DOHH2 (cell line): ENCODE measurements around the gene GPATCH11.

Experiments
- H3F3A ChIP-seq: fragments of 200-600 bp; sonication (generic), shearing (Covaris generic); 2 replicates; pipeline ENCODE4 v1.6.0; 2016; ENCODE audit warnings: antibody characterized with exemption, mild to moderate bottlenecking; ENCODE audit not compliant: control insufficient read depth, insufficient read depth
- H3K27ac ChIP-seq: fragments of 200-600 bp; sonication (generic); 2 replicates; pipeline ENCODE4 v1.5.1; 2014; ENCODE audit warnings: low read depth, mild to moderate bottlenecking, low read length, moderate library complexity
- H3K27me3 ChIP-seq: fragments of 200-600 bp; sonication (generic); 2 replicates; pipeline ENCODE4 v1.6.1; 2014; ENCODE audit warnings: mild to moderate bottlenecking, low read length, mixed read lengths; ENCODE audit not compliant: control insufficient read depth
- H3K36me3 ChIP-seq: fragments of 200-600 bp; sonication (generic); 2 replicates; pipeline ENCODE4 v1.6.1; 2014; ENCODE audit warnings: mild to moderate bottlenecking, low read length, moderate library complexity, mixed read lengths; ENCODE audit not compliant: control insufficient read depth
- H3K4me1 ChIP-seq: fragments of 200-600 bp; sonication (generic); 2 replicates; pipeline ENCODE4 v1.6.1; 2014; ENCODE audit warnings: mild to moderate bottlenecking, low read length, mixed read lengths; ENCODE audit not compliant: control insufficient read depth
- H3K4me2 ChIP-seq: fragments of 200-600 bp; sonication (generic); 2 replicates; pipeline ENCODE4 v1.6.0; 2014; ENCODE audit warnings: mild to moderate bottlenecking, low read length, moderate library complexity
- H3K4me3 ChIP-seq: fragments of 200-600 bp; sonication (generic); 2 replicates; pipeline ENCODE4 v1.5.1; 2014; ENCODE audit warnings: mild to moderate bottlenecking, low read length, mixed read lengths
- H3K79me2 ChIP-seq: fragments of 200-600 bp; sonication (generic); 2 replicates; pipeline ENCODE4 v1.6.1; 2014; ENCODE audit warnings: mild to moderate bottlenecking, low read length, mixed read lengths; ENCODE audit not compliant: control insufficient read depth
- H3K9me2 ChIP-seq: fragments of 200-600 bp; sonication (generic); replicated peaks from 2 replicates; pipeline ENCODE4 v1.6.1; 2014; ENCODE audit warnings: mild to moderate bottlenecking, low read length, mixed read lengths; ENCODE audit not compliant: control insufficient read depth
- H3K9me3 ChIP-seq: fragments of 200-600 bp; sonication (generic); 2 replicates; pipeline ENCODE4 v1.6.1; 2014; ENCODE audit warnings: antibody characterized with exemption, low read length, mixed read lengths; ENCODE audit not compliant: control insufficient read depth, insufficient read depth
- H4K20me1 ChIP-seq: fragments of 200-600 bp; sonication (generic); 2 replicates; pipeline ENCODE4 v1.6.0; 2014; ENCODE audit warnings: low read depth, mild to moderate bottlenecking, antibody characterized with exemption, low read length, moderate library complexity; ENCODE audit not compliant: control insufficient read depth, insufficient read depth
- CTCF ChIP-seq: fragments of 200-600 bp; sonication (generic); IDR thresholded peaks from one replicate; pipeline ENCODE4 v1.5.1; 2014; ENCODE audit warnings: antibody characterized with exemption, mild to moderate bottlenecking, low read depth, low read length; ENCODE audit not compliant: poor library complexity, severe bottlenecking
- EZH2phosphoT487 ChIP-seq: fragments of 200-600 bp; sonication (generic); IDR thresholded peaks from 2 replicates; pipeline ENCODE4 v1.6.1; 2017; ENCODE audit warnings: borderline replicate concordance, mild to moderate bottlenecking, antibody characterized with exemption, low read length, moderate library complexity, mixed read lengths

GPATCH11 gene

DNA sequence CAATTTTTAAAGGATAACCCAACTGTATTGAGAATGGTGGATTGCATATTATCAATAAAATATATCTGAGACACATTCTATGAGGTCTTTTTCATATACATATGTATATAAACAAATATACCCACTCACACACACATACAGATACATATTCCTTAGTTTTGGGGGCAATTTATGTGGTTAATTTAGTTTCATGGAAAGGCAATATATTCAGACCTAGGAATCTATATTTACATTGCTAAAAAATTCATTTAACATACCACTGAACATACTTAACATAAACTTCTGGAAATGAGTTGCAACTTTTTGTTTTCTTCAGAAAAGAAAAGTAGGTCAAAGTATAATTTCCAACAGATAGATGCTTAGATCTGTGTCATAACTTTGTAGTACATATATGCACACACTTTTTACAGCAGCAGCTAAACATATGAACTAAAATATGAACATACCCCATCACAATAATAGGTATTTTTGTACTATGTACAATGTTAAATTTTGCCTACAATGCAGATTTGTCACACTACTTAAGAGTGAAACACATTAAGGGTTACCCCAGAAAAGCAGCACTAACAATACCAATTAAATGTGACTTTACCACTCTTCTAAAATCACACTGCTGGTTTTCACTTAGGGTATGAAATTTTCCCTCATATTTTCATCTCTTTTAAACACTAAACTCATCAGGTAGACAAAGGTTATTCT lies 23.2 kb upstream of the GPATCH11 start:
- Histone ChIP-seq H3K36me3 (peaks cover 57% of the 10 kb centered on the region), H4K20me1 (no peaks in the 10 kb centered on the region), H3K79me2 (no peaks in the 10 kb centered on the region), H3K4me3 (no peak overlapping the region), H3K4me1 (no peaks in the 10 kb centered on the region), H3K9me2 (no peaks in the 10 kb centered on the region), H3K9me3 (no peaks in the 10 kb centered on the region), H3F3A (no peaks in the 10 kb centered on the region; the same call in 1 of the 2 replicates), H3K27ac (no peak overlapping the region), H3K27me3 (no peaks in the 10 kb centered on the region), H3K4me2 (no peak overlapping the region)
- TF ChIP-seq EZH2phosphoT487 (no peak), CTCF (no peak)

DNA sequence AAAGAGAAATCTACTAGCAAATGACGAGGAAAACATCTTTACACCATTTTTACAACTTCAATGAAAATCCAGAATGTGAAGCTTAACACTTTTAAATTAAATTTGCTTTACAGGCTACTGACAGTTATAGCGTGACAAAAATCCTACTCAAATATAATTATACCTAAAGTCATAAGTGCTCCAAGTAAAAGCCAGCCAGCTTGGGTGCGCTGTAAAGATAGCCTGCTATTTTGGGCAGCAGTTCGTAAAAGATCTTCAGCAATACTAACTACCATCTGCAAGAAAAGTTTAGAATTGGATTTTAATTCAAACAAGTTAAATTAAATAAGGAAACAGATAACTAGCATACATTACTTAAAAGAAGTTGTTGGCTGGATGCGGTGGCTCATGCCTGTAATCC lies 22.5 kb upstream of the GPATCH11 start:
- Histone ChIP-seq H3K79me2 (no peaks in the 10 kb centered on the region), H3K36me3 (peaks cover 52% of the 10 kb centered on the region), H3K27me3 (no peaks in the 10 kb centered on the region), H3K4me3 (no peak overlapping the region), H3K9me3 (no peaks in the 10 kb centered on the region), H4K20me1 (no peaks in the 10 kb centered on the region), H3K27ac (no peak overlapping the region), H3K9me2 (no peaks in the 10 kb centered on the region), H3F3A (no peaks in the 10 kb centered on the region; the same call in 1 of the 2 replicates), H3K4me1 (no peaks in the 10 kb centered on the region), H3K4me2 (no peak overlapping the region)
- TF ChIP-seq EZH2phosphoT487 = no peak
- no peak for TF ChIP-seq CTCF

- Histone ChIP-seq H3K4me2 (no peak overlapping the region), H3K27ac (no peak overlapping the region), H3K27me3 (no peaks in the 10 kb centered on the region), H3K36me3 (peaks cover 57% of the 10 kb centered on the region), H3K79me2 (no peaks in the 10 kb centered on the region), H3K4me3 (no peak overlapping the region), H3F3A (peaks cover 3% of the 10 kb centered on the region; the same call in 1 of the 2 replicates), H3K9me2 (no peaks in the 10 kb centered on the region), H3K4me1 (no peaks in the 10 kb centered on the region), H3K9me3 (no peaks in the 10 kb centered on the region), H4K20me1 (no peaks in the 10 kb centered on the region)
- TF ChIP-seq EZH2phosphoT487 (no peak), CTCF (no peak)
Observed at GRCh38 chr2:37068686-37069085, 15.6 kb upstream of the GPATCH11 start.
